ENCODE results near the gene OR6B3.

The OR6B3 gene

GRCh38 chr2:240043279-240043989 is 9.9 kb downstream of the OR6B3 start:
- no peak for DNase-seq

- DNase-seq = no peak
These were observed 10.6 kb downstream of the OR6B3 start for GRCh38 chr2:240042740-240043139.

- DNase-seq = no peak
These were observed 12.0 kb downstream of the OR6B3 start for GRCh38 chr2:240041363-240041762.

GRCh38 chr2:240037358-240037757 is 16.0 kb downstream of the OR6B3 start:
- no peak for DNase-seq

DNA sequence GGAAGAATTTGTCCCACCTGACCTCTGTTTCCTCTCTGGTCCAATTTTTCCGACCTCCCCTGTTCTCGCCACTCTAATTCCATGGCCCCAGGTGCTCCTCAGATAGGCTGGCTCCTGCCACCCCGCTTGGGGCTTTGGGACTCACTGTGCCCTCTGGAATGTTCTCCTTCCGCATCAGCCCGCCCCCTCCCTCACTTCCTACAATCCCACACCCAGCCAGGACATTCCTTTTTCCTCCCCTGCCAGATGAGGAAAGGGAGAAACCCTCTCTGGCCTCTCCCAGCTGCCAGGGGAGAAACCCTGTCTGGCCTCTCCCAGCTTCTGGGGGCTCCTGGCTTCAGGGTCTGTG is 20.0 kb downstream of the OR6B3 start:
- no peak for DNase-seq

GRCh38 chr2:240032406-240033329 is 20.7 kb downstream of the OR6B3 start:
- no peak for DNase-seq

GRCh38 chr2:240030379-240031094 is 22.8 kb downstream of the OR6B3 start, which contains the start of gene OR6B2:
TSS of gene OR6B2 (minus strand) at chr2:240030429. CDS start at chr2:240030429, 0 bp downstream.
- DNase-seq = no peak

- DNase-seq = no peak
These were observed 28.6 kb downstream of the OR6B3 start for GRCh38 chr2:240024766-240025165.

- DNase-seq = no peak
These were observed 29.5 kb downstream of the OR6B3 start for GRCh38 chr2:240023792-240024191.

- no peak for DNase-seq
These were observed 31.7 kb downstream of the OR6B3 start for GRCh38 chr2:240021488-240022104.

GRCh38 chr2:240018071-240018750 is 35.1 kb downstream of the OR6B3 start:
- no peak for DNase-seq

DNA sequence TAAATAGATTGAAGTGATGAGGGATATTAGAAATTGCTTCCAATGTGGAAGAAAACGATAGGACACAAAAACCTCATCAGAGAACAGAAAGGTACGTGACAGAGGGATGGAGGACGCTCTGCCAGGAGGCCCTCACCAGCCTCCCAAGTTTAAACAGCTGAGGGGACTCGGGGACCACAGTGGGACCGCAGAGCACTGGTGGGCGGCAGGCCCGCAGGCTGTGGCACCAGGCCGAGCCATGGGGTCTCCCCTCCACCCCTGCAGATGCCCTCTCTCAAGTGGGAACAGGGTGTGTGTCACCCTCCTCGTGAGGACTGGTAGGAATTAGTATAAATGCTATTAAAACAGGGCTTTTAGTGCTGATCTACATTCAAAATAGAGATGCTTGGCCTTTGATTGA is 39.0 kb downstream of the OR6B3 start:
- DNase-seq = no peak

DNA sequence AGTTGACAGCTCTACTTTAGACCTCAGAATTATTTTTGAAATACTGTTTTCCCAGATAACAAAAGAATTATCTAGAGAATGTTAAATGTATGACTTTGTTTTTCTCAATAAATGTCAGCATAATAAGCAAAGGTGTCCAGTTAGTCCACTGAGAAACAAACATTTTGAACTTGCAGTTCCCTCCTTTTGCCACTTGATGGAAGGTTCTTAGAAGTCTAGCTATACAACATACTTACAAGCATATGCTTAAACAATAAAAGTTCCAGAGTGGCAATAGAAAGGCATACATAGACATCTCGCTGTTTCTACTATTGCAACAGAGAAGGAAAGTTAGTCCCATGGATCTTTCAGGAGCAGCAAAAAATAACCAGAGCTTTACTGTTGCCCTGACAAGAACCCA is 40.0 kb downstream of the OR6B3 start:
- DNase-seq = no peak

DNA sequence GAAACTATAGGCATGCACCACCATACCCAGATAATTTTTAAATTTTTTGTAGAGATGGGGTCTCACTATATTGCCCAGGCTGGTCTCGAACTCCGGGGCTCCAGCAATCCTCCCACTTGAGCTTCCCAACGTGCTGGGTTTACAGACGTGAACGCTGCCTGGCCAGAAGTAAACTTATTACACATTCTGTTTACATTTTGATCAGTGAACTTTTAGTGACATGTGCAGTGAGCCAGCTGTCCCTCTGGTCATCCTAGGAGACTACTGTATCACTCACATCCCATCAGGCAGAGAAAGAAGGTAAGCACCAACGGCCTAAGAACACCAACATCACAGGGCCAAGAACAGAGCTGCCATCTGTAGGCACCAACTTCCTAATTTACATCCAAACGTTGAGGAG is 50.3 kb downstream of the OR6B3 start:
- no peak for DNase-seq

DNA sequence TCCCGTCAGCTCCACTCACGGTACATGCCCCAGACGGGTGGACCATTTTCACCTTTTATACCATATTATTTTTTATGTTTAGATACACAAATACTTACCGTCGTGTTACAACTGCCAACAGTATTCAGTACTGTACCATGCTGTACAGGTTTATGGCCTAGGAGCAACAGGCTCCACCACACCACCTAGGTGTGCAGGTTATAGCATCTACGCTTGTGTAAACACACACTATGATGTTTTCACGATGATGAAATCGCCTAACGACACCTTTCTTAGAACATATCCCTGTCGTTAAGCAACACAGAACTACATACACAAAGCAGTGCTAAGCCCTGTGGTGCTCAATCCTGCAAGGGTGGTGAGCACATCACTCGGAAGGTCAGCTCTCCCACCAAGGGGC is 52.6 kb downstream of the OR6B3 start:
- no peak for DNase-seq

- no peak for DNase-seq
These were observed 55.5 kb downstream of the OR6B3 start for GRCh38 chr2:239997686-239998409.

Measured in GOT3 (cell line).